Body of pancreas (tissue), 4 donors: ENCODE measurements around the gene C19orf85.

ENCODE experiments used
- POLR2A ChIP-seq, 3 donors: fragments of 450-650 bp; IDR thresholded peaks; one replicate each; pipeline ENCODE4 v1.6.1; 2016; ENCODE audit warnings: antibody characterized with exemption in 3 of 3, mild to moderate bottlenecking in 2 of 3
- TF ChIP-seq, protein P1 (sequence below), 7 experiments: fragments of 450-650 bp in 4 of 7; fragments of 200-600 bp in 3 of 7; sonication (generic) in 3 of 7; IDR thresholded peaks; one replicate each; pipeline ENCODE4 v1.5.1; 2016 to 2019; ENCODE audit warnings: antibody characterized with exemption in 7 of 7

DNA sequence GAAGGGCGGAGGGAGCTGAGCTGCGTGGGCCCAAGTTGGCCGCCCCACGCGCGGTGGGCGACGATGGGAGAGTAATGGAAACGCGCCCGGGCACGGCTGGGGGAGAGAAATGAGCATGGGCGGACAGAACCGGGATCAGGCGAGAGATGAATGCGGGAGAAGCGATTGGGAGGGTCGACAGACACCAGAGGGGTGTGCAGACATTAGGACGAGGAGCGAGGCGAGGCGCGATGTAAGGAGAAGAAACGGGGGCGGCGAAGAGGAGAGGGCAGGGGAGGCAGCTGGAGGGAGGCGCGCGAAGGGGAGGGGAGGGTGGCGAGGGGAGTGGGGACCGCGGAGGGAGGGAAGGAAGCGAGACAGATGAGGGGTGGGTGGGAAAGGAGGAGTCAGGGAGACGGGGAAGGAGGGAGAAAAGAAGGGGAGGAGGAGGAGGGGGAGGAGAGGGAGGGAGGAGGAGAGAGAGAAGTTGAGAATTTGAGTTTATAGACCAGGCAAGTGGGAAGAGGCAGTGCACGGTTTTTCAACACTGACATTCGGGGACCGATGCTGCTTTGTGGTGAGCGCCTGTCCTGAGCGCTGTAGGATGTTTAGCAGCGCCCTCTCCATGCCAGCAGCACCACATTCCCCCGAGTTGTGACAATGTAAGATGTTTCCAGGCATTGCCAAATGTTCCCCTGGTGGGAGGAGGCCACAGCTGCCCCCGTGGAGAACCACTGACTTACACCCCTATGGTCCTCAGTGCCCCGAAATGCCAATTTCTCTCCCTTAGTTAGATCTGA, 21.3 kb downstream of the C19orf85 start, which contains the start of gene SHISA7:
- TF ChIP-seq, protein P1, sequence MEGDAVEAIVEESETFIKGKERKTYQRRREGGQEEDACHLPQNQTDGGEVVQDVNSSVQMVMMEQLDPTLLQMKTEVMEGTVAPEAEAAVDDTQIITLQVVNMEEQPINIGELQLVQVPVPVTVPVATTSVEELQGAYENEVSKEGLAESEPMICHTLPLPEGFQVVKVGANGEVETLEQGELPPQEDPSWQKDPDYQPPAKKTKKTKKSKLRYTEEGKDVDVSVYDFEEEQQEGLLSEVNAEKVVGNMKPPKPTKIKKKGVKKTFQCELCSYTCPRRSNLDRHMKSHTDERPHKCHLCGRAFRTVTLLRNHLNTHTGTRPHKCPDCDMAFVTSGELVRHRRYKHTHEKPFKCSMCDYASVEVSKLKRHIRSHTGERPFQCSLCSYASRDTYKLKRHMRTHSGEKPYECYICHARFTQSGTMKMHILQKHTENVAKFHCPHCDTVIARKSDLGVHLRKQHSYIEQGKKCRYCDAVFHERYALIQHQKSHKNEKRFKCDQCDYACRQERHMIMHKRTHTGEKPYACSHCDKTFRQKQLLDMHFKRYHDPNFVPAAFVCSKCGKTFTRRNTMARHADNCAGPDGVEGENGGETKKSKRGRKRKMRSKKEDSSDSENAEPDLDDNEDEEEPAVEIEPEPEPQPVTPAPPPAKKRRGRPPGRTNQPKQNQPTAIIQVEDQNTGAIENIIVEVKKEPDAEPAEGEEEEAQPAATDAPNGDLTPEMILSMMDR (IDR thresholded peaks at IDR 0.05) = no peak
- TF ChIP-seq POLR2A (IDR thresholded peaks at IDR 0.05) = no peak
